ENCODE data around the gene OR1F1. TPM values are rescaled to one million over a fixed set of nuclear protein-coding genes. Genes with fewer than 3 reads are reported as not detected.

OR1F1 gene
- total and polyA plus RNA-seq, 2 experiments from 2014 or later: not detected

DNA sequence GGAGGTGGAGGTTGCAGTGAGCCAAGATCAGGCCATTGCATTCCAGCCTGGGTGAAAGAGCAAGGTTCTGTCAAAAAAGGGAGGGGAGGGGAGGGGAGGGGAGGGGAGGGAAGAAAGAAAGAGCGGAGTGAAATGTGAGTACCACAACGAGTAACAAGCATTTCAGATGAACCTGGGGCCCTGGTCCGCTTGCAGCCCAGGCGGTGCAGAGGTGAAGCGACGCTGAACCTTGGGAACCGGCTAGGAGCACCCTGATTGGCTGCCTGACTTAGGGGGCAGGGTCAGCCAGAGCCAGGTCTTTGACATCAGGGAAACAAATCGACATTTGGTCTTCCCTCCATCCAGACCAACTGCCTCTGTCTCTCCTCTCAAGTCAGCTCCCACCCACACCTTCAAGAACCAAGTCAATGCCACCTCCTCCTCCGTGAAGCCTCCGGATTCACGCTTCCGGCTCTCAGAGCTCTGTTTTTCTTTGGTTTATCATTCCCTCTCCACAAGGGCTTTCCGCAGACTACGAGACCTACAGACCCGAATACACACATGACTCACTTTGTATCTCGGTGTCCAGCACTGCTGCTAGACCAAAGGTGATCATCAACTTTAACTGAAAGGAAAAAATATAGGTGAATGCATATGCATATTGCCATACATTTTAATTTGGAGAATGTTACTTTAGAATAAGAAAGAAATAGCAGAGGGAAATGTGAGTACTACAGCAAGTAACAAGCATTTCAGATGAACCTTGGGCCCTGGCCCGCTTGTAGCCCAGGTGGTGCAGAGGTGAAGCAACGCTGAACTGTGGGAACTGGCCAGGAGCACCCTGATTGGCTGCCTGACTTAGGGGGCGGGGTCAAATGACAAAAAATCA is 19.3 kb downstream of the OR1F1 start:
- H3K27me3 ChIP-seq: no peaks in the 10 kb centered on the region
- no peaks in the 10 kb centered on the region for H3K36me3 ChIP-seq
- H3K9me3 ChIP-seq (ENCODE audit: low read depth): no peaks in the 10 kb centered on the region
- no peak for DNase-seq (ENCODE audit: low read depth in 1 of 2, low spot score in 1 of 2)
- no peak overlapping the region for H3K27ac ChIP-seq
- no peak overlapping the region for H3K4me3 ChIP-seq
- TF ChIP-seq, protein P1, sequence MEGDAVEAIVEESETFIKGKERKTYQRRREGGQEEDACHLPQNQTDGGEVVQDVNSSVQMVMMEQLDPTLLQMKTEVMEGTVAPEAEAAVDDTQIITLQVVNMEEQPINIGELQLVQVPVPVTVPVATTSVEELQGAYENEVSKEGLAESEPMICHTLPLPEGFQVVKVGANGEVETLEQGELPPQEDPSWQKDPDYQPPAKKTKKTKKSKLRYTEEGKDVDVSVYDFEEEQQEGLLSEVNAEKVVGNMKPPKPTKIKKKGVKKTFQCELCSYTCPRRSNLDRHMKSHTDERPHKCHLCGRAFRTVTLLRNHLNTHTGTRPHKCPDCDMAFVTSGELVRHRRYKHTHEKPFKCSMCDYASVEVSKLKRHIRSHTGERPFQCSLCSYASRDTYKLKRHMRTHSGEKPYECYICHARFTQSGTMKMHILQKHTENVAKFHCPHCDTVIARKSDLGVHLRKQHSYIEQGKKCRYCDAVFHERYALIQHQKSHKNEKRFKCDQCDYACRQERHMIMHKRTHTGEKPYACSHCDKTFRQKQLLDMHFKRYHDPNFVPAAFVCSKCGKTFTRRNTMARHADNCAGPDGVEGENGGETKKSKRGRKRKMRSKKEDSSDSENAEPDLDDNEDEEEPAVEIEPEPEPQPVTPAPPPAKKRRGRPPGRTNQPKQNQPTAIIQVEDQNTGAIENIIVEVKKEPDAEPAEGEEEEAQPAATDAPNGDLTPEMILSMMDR (IDR thresholded peaks at IDR 0.05; ENCODE audit: low read depth, low read length): no peak
- H3K4me1 ChIP-seq (ENCODE audit: low read depth): no peaks in the 10 kb centered on the region

DNA sequence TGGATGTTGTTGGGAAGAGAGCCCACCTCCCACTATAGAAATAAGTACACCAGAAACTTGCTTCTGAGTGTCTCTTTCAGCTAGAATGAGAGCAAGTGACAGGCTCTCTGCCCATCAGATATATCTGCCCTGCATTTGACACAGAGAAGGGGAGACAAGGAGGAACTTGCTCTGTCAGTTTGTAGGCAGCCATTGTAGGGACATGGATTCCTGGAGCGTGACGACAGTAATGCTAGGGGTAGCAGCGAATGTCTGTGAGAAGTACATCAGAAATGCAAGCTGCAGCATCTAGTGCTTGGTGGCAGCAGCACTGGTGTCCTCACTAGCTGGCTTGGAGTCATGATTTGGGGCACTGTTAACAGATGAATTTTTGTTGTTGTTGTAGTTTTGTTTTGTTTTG is 24.0 kb downstream of the OR1F1 start:
- DNase-seq (ENCODE audit: low read depth in 1 of 2, low spot score in 1 of 2): no peak
- no peaks in the 10 kb centered on the region for H3K36me3 ChIP-seq
- TF ChIP-seq, protein P1 (IDR thresholded peaks at IDR 0.05; ENCODE audit: low read depth, low read length): no peak
- H3K4me3 ChIP-seq: no peak overlapping the region
- no peaks in the 10 kb centered on the region for H3K9me3 ChIP-seq (ENCODE audit: low read depth)
- no peak overlapping the region for H3K27ac ChIP-seq
- no peaks in the 10 kb centered on the region for H3K27me3 ChIP-seq
- H3K4me1 ChIP-seq (ENCODE audit: low read depth): no peaks in the 10 kb centered on the region

DNA sequence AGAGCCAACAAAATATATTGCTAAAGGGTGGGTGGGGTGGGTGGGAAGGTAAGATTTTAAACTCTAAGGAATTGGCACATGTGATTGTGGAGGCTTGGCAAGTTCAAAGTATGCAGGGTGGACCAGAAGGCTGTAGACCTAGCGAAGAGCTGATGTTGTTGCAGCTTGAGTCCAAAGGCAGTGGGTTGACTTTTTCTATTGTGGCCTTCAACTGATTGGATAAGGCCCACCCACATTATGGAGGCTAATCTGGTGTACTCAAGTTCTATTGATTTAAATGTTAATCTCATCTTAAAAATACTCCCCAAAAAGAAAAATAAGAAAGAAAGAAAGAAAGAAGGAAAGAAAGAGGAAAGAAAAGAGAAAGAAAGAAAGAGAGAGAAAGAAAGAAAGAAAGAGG is 24.6 kb downstream of the OR1F1 start:
- Histone ChIP-seq H3K4me1 (ENCODE audit: low read depth) (no peaks in the 10 kb centered on the region), H3K36me3 (no peaks in the 10 kb centered on the region), H3K9me3 (ENCODE audit: low read depth) (no peaks in the 10 kb centered on the region), H3K27ac (no peak overlapping the region), H3K4me3 (no peak overlapping the region), H3K27me3 (no peaks in the 10 kb centered on the region)
- no peak for DNase-seq (ENCODE audit: low read depth in 1 of 2, low spot score in 1 of 2)
- TF ChIP-seq, protein P1 (IDR thresholded peaks at IDR 0.05; ENCODE audit: low read depth, low read length): no peak

DNA sequence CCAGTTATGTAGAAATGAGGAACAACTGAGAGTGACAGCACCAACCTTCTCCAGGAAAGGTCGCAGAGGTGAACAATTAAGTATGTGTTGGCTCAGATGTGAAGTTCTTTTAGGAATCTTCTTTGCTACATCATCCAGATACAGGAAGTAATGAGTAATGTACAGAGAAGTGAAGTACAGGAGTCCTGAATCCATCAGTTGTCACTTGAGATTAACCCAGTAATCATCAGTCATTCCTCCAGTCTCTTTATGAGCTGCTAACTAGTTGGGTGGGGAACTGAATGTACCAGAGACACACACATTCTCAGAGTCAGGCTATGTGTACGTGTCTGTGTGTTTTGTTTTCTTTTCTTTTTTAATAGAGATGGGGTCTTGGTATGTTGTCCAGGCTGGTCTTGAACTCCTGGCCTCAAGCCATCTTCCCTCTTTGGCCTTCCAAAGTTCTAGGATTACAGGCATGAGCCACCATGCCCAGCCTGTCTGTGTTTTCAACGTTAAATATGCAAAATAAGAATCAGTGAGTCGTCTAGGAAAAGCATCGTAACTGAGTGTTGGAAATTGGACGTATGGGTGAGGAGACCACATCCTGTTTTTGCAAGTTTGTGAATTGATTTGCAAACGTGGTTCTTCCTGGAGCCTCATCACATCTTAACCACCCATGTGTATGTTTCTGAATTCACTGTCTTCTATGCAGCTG is 27.0 kb downstream of the OR1F1 start:
- no peak overlapping the region for H3K27ac ChIP-seq
- H3K4me3 ChIP-seq: no peak overlapping the region
- H3K27me3 ChIP-seq: no peaks in the 10 kb centered on the region
- no peaks in the 10 kb centered on the region for H3K9me3 ChIP-seq (ENCODE audit: low read depth)
- H3K4me1 ChIP-seq (ENCODE audit: low read depth): no peaks in the 10 kb centered on the region
- no peak for DNase-seq (ENCODE audit: low read depth in 1 of 2, low spot score in 1 of 2)
- TF ChIP-seq, protein P1 (IDR thresholded peaks at IDR 0.05; ENCODE audit: low read depth, low read length): no peak
- no peaks in the 10 kb centered on the region for H3K36me3 ChIP-seq

DNA sequence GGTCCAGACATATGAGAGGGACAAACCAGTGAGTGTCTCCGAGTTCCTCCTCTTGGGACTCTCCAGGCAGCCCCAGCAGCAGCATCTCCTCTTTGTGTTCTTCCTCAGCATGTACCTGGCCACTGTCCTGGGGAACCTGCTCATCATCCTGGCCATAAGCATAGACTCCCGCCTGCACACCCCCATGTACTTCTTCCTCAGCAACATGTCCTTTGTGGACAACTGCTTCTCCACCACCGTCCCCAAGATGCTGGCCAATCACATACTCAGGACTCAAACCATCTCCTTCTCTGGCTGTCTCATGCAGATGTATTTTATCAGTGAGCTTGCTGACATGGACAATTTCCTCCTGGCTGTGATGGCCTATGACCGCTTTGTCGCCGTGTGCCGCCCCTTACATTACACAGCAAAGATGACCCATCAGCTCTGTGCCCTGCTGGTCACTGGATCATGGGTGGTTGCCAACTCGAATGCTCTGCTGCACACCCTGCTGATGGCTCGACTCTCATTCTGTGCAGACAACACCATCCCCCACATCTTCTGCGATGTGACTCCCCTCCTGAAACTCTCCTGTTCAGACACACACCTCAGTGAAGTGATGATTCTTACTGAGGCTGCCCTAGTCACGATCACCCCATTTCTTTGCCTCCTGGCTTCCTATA is 27.7 kb downstream of the OR1F1 start:
- TF ChIP-seq, protein P1 (IDR thresholded peaks at IDR 0.05; ENCODE audit: low read depth, low read length): no peak
- no peak overlapping the region for H3K4me3 ChIP-seq
- no peaks in the 10 kb centered on the region for H3K4me1 ChIP-seq (ENCODE audit: low read depth)
- DNase-seq (ENCODE audit: low read depth in 1 of 2, low spot score in 1 of 2): no peak
- no peaks in the 10 kb centered on the region for H3K9me3 ChIP-seq (ENCODE audit: low read depth)
- no peaks in the 10 kb centered on the region for H3K27me3 ChIP-seq
- H3K36me3 ChIP-seq: no peaks in the 10 kb centered on the region
- H3K27ac ChIP-seq: no peak overlapping the region
